SK-N-SH (cell line): ENCODE results near the gene FOXP2. TPM values are rescaled to one million over a fixed set of nuclear protein-coding genes. Genes with fewer than 3 reads are reported as not detected.

Experiments used
- CTCF ChIA-PET: fragments of 300-600, 350-600 bp; formaldehyde crosslinking; extraction: SDS; loops from one replicate; lab custom pipeline; 2021; lab: Yijun Ruan, JAX
- POLR2A ChIA-PET: fragments of 350-600 bp; sonication (Branson Sonifier 250); formaldehyde crosslinking; extraction: SDS; loops from one replicate; lab custom pipeline; 2020; ENCODE audit warnings: antibody characterized with exemption, inconsistent platforms; lab: Yijun Ruan, JAX
- DNase-seq: peaks from one replicate; pipeline ENCODE4 v3.0.0; 2012
- H2AFZ ChIP-seq: fragments of 200-600 bp; sonication (generic); 2 replicates; pipeline ENCODE4 v1.8.1; 2016; ENCODE audit warnings: antibody characterized with exemption, mild to moderate bottlenecking, low read depth
- H3F3A ChIP-seq: fragments of 200-600 bp; sonication (generic); replicated peaks from 2 replicates; pipeline ENCODE3; 2016; ENCODE audit warnings: antibody characterized with exemption, mild to moderate bottlenecking; ENCODE audit not compliant: insufficient read depth
- H3K27ac ChIP-seq, 2 experiments: fragments of 200-500 bp in 1 of 2; fragments of 200-600 bp in 1 of 2; sonication (Bioruptor generic) in 1 of 2; sonication (generic), shearing (Covaris generic) in 1 of 2; 2 replicates each; pipeline versions ENCODE4 v1.5.1 to v1.6.1; 2014 to 2016; ENCODE audit warnings: low read depth in 2 of 2, inconsistent platforms in 1 of 2, low read length in 1 of 2, mild to moderate bottlenecking in 1 of 2, mixed read lengths in 1 of 2
- H3K27me3 ChIP-seq: fragments of 200-600 bp; sonication (generic), shearing (Covaris generic); 2 replicates; pipeline ENCODE4 v1.6.1; 2016; ENCODE audit warnings: mixed run types; ENCODE audit not compliant: insufficient read depth
- H3K36me3 ChIP-seq, 2 experiments: fragments of 200-500 bp in 1 of 2; fragments of 200-600 bp in 1 of 2; sonication (Bioruptor generic) in 1 of 2; sonication (generic) in 1 of 2; replicated peaks in 1 of 2; 2 replicates each; pipeline versions ENCODE3 to v1.5.1; 2014 to 2016; ENCODE audit warnings: low read length in 1 of 2, mild to moderate bottlenecking in 1 of 2; ENCODE audit not compliant: insufficient read depth in 2 of 2, control insufficient read depth in 1 of 2
- H3K4me1 ChIP-seq, 2 experiments: fragments of 200-500 bp in 1 of 2; fragments of 200-600 bp in 1 of 2; sonication (Bioruptor generic) in 1 of 2; sonication (generic), shearing (Covaris generic) in 1 of 2; 2 replicates each; pipeline versions ENCODE4 v1.5.1 to v1.6.1; 2014 to 2016; ENCODE audit warnings: low read depth in 1 of 2, low read length in 1 of 2, mixed run types in 1 of 2; ENCODE audit not compliant: insufficient read depth in 2 of 2, control insufficient read depth in 1 of 2
- H3K4me2 ChIP-seq: fragments of 200-600 bp; sonication (generic), shearing (Covaris generic); 2 replicates; pipeline ENCODE4 v1.6.1; 2017; ENCODE audit warnings: mixed run types
- H3K4me3 ChIP-seq, 2 experiments: fragments of 200-500 bp in 1 of 2; fragments of 200-600 bp in 1 of 2; sonication (Bioruptor generic) in 1 of 2; sonication (generic), shearing (Covaris generic) in 1 of 2; 2 replicates each; pipeline versions ENCODE4 v1.5.1 to v1.8.1; 2014 to 2016; ENCODE audit warnings: low read depth in 2 of 2, inconsistent platforms in 1 of 2, low read length in 1 of 2, mild to moderate bottlenecking in 1 of 2, mixed read lengths in 1 of 2, moderate library complexity in 1 of 2
- H3K79me2 ChIP-seq: fragments of 200-600 bp; sonication (generic); 2 replicates; pipeline ENCODE4 v1.8.1; 2017; ENCODE audit warnings: mild to moderate bottlenecking; ENCODE audit not compliant: insufficient read depth
- H3K9ac ChIP-seq: fragments of 200-600 bp; sonication (generic); 2 replicates; pipeline ENCODE4 v1.6.1; 2017; ENCODE audit warnings: mixed run types
- H3K9me2 ChIP-seq: fragments of 200-600 bp; sonication (generic); 2 replicates; pipeline ENCODE4 v1.6.1; 2017; ENCODE audit warnings: mixed run types
- H3K9me3 ChIP-seq: fragments of 200-600 bp; sonication (generic); 2 replicates; pipeline ENCODE4 v1.6.1; 2017; ENCODE audit warnings: mixed run types, mild to moderate bottlenecking, moderate library complexity
- H4K20me1 ChIP-seq: fragments of 200-600 bp; sonication (generic); 2 replicates; pipeline ENCODE4 v1.6.1; 2017; ENCODE audit warnings: mild to moderate bottlenecking, mixed run types; ENCODE audit not compliant: insufficient read depth
- CHD2 ChIP-seq: fragments of 150-350 bp; IDR thresholded peaks from 2 replicates; pipeline ENCODE4 v1.6.1; 2018; ENCODE audit warnings: low read length; ENCODE audit not compliant: partially characterized antibody
- EZH2phosphoT487 ChIP-seq: fragments of 200-600 bp; sonication (generic); IDR thresholded peaks from 2 replicates; pipeline ENCODE4 v1.6.1; 2017; ENCODE audit warnings: low read depth, mixed run types, mild to moderate bottlenecking, antibody characterized with exemption, moderate library complexity, borderline replicate concordance
- FOXM1 ChIP-seq: IDR thresholded peaks from 2 replicates; pipeline ENCODE4 v1.4.0; 2012; ENCODE audit warnings: low read depth, mild to moderate bottlenecking
- GATA2 ChIP-seq: sonication (generic); formaldehyde crosslinking; IDR thresholded peaks from 2 replicates; pipeline ENCODE4 v1.5.0; 2020; ENCODE audit warnings: mild to moderate bottlenecking, missing genetic modification reagents
- MEF2A ChIP-seq: IDR thresholded peaks from 2 replicates; pipeline ENCODE4 v1.4.0; 2012; ENCODE audit warnings: low read depth, borderline replicate concordance
- NFIC ChIP-seq: IDR thresholded peaks from 2 replicates; pipeline ENCODE4 v1.4.0; 2012; ENCODE audit warnings: borderline replicate concordance
- NRF1 ChIP-seq: IDR thresholded peaks from 2 replicates; pipeline ENCODE4 v1.6.1; 2012; ENCODE audit warnings: low read depth, mild to moderate bottlenecking, low read length
- POLR2AphosphoS5 ChIP-seq: IDR thresholded peaks from 2 replicates; pipeline ENCODE4 v1.6.1; 2012; ENCODE audit warnings: low read depth, low read length
- RAD21 ChIP-seq: IDR thresholded peaks from 2 replicates; pipeline ENCODE4 v1.6.1; 2012; ENCODE audit warnings: mild to moderate bottlenecking, low read length
- RFX5 ChIP-seq: IDR thresholded peaks from 2 replicates; pipeline ENCODE4 v1.6.1; 2012; ENCODE audit warnings: mild to moderate bottlenecking, improper control_type of control experiment, low read length
- RXRA ChIP-seq: IDR thresholded peaks from 2 replicates; pipeline ENCODE4 v1.4.0; 2012; ENCODE audit warnings: low read depth, mild to moderate bottlenecking, borderline replicate concordance
- SIN3A ChIP-seq: IDR thresholded peaks from 2 replicates; pipeline ENCODE4 v1.6.1; 2012; ENCODE audit warnings: low read depth, mild to moderate bottlenecking, low read length, moderate library complexity, borderline replicate concordance
- SMC3 ChIP-seq: IDR thresholded peaks from 2 replicates; pipeline ENCODE4 v1.6.1; 2012; ENCODE audit warnings: low read depth, low read length, improper control_type of control experiment
- TAF1 ChIP-seq: IDR thresholded peaks from 2 replicates; pipeline ENCODE4 v1.6.1; 2012; ENCODE audit warnings: low read depth, mild to moderate bottlenecking, low read length, moderate library complexity, borderline replicate concordance
- TCF12 ChIP-seq: IDR thresholded peaks from 2 replicates; pipeline ENCODE4 v1.4.0; 2012
- WGBS: methylation state at CpG from one replicate; pipeline ENCODE4 v1.1.6; 2017; ENCODE audit warnings: low lambda C conversion rate; 5-methylcytosine and 5-hydroxymethylcytosine counted together
- polyA plus RNA-seq, 3 experiments: library from polyadenylated mRNA; depleted of rRNA; stranded (reverse); fragments of >200 nt; gene quantifications; 2 replicates each; pipeline ENCODE4 v1.2.3, GENCODE V29; 2012
- TF ChIP-seq, protein P1 (sequence below): fragments of 150-350 bp; IDR thresholded peaks from 2 replicates; pipeline ENCODE4 v1.6.1; 2016; ENCODE audit warnings: mild to moderate bottlenecking, low read depth, low read length
- TF ChIP-seq, protein P2 (sequence below): IDR thresholded peaks from 2 replicates; pipeline ENCODE4 v1.4.0; 2012; ENCODE audit warnings: low read depth, borderline replicate concordance
- TF ChIP-seq, protein P3 (sequence below): fragments of 200-600 bp; sonication (generic); IDR thresholded peaks from 2 replicates; pipeline ENCODE4 v1.6.1; 2017; ENCODE audit warnings: antibody characterized with exemption, mild to moderate bottlenecking, moderate library complexity
- TF ChIP-seq, protein P4 (sequence below): IDR thresholded peaks from 2 replicates; pipeline ENCODE4 v1.6.1; 2012; ENCODE audit warnings: mild to moderate bottlenecking, low read depth, low read length, moderate library complexity

FOXP2 gene
- polyA plus RNA-seq, 1 of the 3 experiments (the other 2 are of a cell fraction) = not detected

DNA sequence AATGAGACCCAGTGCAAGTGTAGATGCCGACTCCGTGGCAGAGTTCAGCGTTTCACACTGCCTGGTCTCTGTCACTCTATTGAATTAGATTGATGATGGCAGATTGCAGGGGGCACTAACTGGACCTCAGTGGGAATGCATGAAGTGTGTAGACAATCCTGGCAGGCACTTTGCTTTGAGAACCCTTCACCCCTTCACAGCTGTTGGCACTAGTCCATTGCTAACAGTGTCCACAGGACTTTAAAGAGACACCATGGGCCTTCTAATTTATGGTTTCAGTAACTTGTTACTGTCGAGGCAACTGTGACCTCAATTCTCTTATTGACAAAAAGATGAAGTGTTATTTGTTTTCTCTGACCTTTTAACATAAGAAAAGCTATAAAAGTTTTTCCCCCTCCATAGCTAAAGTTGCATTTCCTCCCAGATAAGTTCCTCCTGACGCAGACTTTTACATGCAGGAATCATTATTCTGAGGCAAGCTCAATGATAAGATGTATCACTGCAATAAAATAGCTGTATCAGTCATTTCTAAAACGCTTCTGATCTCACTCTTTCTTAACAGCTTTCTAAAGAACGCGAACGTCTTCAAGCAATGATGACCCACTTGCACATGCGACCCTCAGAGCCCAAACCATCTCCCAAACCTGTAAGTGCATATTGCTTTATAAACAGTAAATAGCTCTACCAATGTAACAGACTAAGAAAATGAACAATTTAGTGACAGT lies 238.9 kb downstream of the FOXP2 start:
- 30% methylated on average over 10 of the region's 10 CpGs for WGBS
- no peaks in the 10 kb centered on the region for H3K27me3 ChIP-seq
- no peak overlapping the region for H3K9ac ChIP-seq
- no peaks in the 10 kb centered on the region for H3F3A ChIP-seq
- H4K20me1 ChIP-seq = no peaks in the 10 kb centered on the region
- no peaks in the 10 kb centered on the region; a peak in 1 of 4 replicates for H3K4me1 ChIP-seq
- no peaks in the 10 kb centered on the region for H3K9me3 ChIP-seq
- H3K4me2 ChIP-seq = peak overlapping the region; percentile 3; the same call in 1 of the 2 replicates
- POLR2A ChIA-PET = no interaction called here
- H3K9me2 ChIP-seq = no peaks in the 10 kb centered on the region
- no peaks in the 10 kb centered on the region for H3K79me2 ChIP-seq
- CTCF ChIA-PET = interaction anchor here (0.6 to 1.9 kb wide), 4 partner anchors 10 to 627 kb away, joined by 3 to 5 read pairs (median 4); no protein-coding TSS in a partner anchor
- no peak for DNase-seq
- H3K27ac ChIP-seq = no peak overlapping the region
- peak overlapping the region in 1 of 2 experiments; percentile 35; a peak in 1 of 4 replicates for H3K4me3 ChIP-seq
- TF ChIP-seq, protein P1, sequence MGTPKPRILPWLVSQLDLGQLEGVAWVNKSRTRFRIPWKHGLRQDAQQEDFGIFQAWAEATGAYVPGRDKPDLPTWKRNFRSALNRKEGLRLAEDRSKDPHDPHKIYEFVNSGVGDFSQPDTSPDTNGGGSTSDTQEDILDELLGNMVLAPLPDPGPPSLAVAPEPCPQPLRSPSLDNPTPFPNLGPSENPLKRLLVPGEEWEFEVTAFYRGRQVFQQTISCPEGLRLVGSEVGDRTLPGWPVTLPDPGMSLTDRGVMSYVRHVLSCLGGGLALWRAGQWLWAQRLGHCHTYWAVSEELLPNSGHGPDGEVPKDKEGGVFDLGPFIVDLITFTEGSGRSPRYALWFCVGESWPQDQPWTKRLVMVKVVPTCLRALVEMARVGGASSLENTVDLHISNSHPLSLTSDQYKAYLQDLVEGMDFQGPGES = no peak
- TF ChIP-seq TCF12 (no peak), RAD21 (no peak), TAF1 (no peak), NRF1 (no peak), RXRA (no peak), GATA2 (CRISPR knock-in tag) (no peak), SIN3A (no peak), EZH2phosphoT487 (no peak), FOXM1 (no peak)
- TF ChIP-seq, protein P2, sequence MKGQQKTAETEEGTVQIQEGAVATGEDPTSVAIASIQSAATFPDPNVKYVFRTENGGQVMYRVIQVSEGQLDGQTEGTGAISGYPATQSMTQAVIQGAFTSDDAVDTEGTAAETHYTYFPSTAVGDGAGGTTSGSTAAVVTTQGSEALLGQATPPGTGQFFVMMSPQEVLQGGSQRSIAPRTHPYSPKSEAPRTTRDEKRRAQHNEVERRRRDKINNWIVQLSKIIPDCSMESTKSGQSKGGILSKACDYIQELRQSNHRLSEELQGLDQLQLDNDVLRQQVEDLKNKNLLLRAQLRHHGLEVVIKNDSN = no peak
- TF ChIP-seq, all 33 proteins: peak for 0
- no peak overlapping the region for H2AFZ ChIP-seq
- H3K36me3 ChIP-seq = no peaks in the 10 kb centered on the region

DNA sequence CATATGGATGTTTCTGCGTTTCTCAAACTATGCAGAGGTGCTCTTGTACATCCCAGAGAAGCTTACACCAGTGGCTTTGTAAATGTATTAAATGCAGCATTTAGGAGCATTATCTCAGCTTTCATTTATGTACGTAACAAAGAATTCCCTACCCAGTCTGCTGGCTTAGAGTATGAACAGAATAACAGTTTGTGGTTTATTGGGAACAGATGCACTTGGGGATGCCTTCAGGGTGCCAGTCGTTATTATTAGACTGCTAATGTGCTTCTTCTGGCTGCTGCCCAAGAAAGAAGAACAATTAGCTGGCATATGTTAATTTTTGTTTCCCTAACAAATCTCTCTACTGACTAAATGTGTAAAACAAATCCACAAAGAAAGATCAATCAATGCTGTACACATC lies 241.9 kb downstream of the FOXP2 start:
- no peaks in the 10 kb centered on the region for H3K36me3 ChIP-seq
- H3K4me1 ChIP-seq = no peaks in the 10 kb centered on the region; a peak in 2 of 4 replicates
- H3K27ac ChIP-seq = no peak overlapping the region
- H3K27me3 ChIP-seq = no peaks in the 10 kb centered on the region
- H2AFZ ChIP-seq = no peak overlapping the region
- DNase-seq = no peak
- H3K4me3 ChIP-seq = no peak overlapping the region
- POLR2A ChIA-PET = no interaction called here
- no peak overlapping the region for H3K4me2 ChIP-seq
- CTCF ChIA-PET = no interaction called here
- H3K9me3 ChIP-seq = no peaks in the 10 kb centered on the region
- no peaks in the 10 kb centered on the region for H3K79me2 ChIP-seq
- no peaks in the 10 kb centered on the region for H3F3A ChIP-seq
- 4% methylated on average over 3 of the region's 3 CpGs for WGBS
- no peak overlapping the region for H3K9ac ChIP-seq
- no peaks in the 10 kb centered on the region for H3K9me2 ChIP-seq
- no peaks in the 10 kb centered on the region for H4K20me1 ChIP-seq
- TF ChIP-seq POLR2AphosphoS5 = no peak
- TF ChIP-seq, protein P3, sequence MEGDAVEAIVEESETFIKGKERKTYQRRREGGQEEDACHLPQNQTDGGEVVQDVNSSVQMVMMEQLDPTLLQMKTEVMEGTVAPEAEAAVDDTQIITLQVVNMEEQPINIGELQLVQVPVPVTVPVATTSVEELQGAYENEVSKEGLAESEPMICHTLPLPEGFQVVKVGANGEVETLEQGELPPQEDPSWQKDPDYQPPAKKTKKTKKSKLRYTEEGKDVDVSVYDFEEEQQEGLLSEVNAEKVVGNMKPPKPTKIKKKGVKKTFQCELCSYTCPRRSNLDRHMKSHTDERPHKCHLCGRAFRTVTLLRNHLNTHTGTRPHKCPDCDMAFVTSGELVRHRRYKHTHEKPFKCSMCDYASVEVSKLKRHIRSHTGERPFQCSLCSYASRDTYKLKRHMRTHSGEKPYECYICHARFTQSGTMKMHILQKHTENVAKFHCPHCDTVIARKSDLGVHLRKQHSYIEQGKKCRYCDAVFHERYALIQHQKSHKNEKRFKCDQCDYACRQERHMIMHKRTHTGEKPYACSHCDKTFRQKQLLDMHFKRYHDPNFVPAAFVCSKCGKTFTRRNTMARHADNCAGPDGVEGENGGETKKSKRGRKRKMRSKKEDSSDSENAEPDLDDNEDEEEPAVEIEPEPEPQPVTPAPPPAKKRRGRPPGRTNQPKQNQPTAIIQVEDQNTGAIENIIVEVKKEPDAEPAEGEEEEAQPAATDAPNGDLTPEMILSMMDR = no peak
- TF ChIP-seq MEF2A = no peak
- TF ChIP-seq, protein P4, sequence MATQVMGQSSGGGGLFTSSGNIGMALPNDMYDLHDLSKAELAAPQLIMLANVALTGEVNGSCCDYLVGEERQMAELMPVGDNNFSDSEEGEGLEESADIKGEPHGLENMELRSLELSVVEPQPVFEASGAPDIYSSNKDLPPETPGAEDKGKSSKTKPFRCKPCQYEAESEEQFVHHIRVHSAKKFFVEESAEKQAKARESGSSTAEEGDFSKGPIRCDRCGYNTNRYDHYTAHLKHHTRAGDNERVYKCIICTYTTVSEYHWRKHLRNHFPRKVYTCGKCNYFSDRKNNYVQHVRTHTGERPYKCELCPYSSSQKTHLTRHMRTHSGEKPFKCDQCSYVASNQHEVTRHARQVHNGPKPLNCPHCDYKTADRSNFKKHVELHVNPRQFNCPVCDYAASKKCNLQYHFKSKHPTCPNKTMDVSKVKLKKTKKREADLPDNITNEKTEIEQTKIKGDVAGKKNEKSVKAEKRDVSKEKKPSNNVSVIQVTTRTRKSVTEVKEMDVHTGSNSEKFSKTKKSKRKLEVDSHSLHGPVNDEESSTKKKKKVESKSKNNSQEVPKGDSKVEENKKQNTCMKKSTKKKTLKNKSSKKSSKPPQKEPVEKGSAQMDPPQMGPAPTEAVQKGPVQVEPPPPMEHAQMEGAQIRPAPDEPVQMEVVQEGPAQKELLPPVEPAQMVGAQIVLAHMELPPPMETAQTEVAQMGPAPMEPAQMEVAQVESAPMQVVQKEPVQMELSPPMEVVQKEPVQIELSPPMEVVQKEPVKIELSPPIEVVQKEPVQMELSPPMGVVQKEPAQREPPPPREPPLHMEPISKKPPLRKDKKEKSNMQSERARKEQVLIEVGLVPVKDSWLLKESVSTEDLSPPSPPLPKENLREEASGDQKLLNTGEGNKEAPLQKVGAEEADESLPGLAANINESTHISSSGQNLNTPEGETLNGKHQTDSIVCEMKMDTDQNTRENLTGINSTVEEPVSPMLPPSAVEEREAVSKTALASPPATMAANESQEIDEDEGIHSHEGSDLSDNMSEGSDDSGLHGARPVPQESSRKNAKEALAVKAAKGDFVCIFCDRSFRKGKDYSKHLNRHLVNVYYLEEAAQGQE = no peak
- no peak for TF ChIP-seq SMC3
- TF ChIP-seq TCF12 = no peak
- no peak for TF ChIP-seq NFIC
- no peak for TF ChIP-seq CHD2
- no peak for TF ChIP-seq RFX5
- TF ChIP-seq, protein P1 = no peak
- TF ChIP-seq RAD21 = no peak
- TF ChIP-seq NRF1 = no peak
